A172 (cell line): ENCODE data around the gene SLC9A1. TPM values are rescaled to one million over a fixed set of nuclear protein-coding genes. Genes with fewer than 3 reads are reported as not detected.

Source experiments
- DNase-seq: peaks from one replicate; pipeline ENCODE4 v3.0.0-alpha.2; 2015; ENCODE audit warnings: low spot score
- total RNA-seq: library from RNA; depleted of rRNA; stranded (reverse); fragments of >200 nt; shearing (Covaris generic); gene quantifications from 2 replicates; pipeline ENCODE4 v1.2.3, GENCODE V29; 2014

Gene SLC9A1
- total RNA-seq, 1 experiment from 2014 or later: 5.2 TPM

DNA sequence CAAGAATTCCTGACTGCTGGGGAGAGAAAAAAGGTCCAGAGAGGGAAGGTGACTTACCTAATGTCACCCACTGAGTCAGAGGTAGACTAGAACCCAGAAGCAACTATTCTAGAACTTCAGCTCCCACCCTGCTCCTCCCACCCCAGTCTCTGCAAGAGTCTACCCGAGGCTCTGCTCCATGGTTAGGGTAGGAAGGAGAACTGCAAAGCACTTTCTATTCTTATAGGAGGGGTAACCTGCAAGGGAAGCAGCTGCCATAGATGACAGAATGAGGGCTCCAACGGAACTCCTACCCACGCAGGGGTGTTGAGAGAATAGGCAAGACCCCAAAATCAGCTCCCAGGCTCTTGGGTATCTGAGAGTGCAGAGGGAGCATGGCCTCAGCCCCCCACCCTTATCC, 4.3 kb downstream of the SLC9A1 start:
- DNase-seq: no peak

DNA sequence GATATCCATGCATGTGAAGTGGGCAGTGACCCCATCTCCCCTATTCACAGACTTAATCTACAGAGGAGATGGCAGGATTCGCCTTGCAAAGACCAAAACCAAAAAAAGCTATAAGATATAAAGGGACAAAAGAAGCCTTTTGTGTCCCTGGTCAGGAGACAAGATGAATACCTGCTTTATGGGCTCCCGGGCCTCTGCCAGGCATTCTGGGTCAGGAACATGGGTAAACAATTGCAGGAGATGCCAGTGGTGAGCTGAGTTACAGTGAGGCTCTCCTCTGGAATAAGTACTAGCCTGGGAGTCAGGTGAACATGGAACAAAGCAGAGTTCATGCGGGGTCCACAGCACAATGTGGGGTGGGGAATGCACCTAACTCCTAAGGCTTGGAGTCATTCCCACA, 4.7 kb downstream of the SLC9A1 start:
- no peak for DNase-seq

DNA sequence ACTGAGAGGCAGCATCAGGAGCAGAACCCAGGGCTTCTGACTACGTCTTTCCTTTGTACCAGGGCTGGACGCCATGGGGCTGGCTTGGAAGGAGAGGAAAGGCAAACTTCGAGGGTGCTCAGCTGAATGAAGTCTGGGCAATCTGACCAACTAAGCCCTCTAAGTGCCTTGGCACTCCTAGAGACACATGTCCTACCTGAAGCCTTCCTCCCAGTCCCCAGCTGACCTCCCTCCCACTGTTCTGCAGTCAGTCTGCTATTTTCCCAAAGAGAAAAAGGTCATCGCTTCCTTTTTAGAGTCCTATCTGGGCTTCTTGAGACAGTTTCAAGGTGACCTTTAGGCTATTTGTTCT, 5.2 kb downstream of the SLC9A1 start:
- no peak for DNase-seq

DNA sequence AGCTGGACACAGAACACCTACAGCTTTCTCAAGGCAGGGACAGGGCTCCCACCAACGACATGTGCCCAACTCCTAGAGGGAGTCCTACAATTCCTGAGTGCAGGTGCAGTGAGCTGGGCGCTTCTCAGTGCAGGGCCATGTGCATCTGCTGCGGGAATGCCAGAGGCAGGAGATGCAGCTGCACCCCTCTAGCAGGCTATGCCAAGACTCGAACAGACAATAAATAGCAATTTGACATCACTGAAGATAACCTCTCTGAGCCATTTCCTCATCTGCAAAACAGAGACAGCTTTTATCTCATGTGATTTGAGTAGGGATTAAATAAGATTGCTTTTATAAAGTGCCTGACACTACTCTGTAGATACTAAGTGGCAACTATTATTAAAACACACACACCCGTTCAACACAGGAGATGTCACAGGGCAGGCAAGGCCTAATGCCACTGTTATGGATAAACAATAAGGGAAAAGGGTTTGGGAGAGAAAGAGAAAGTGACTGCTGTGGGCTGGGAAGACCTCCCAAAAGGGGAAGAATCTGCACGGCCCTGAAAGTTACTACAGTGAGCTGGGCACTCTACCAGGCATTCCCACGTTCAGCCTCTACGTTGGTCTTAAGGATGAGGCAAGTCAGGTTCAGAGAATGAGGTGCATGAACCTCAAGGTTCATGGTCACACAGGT, 5.7 kb downstream of the SLC9A1 start:
- DNase-seq: no peak

DNA sequence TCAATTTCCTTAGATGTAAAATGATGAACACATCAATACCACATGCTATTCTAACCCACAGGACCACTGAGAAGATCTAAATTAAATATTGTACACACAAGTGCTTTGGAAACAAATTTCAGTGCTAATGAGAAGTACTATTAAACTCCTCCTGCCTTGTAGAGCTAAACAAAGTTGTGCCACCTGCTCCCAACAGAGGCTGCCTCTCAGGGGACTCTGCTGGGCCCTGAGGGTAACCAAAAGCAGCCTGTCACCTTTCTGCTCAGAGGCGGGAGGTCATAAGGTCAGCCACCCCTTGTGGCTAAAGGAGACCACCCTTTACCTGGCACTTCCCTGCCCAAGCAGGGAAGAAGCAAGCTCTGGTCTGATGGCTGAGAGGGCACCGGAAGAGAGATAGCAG, 6.3 kb downstream of the SLC9A1 start:
- no peak for DNase-seq

DNA sequence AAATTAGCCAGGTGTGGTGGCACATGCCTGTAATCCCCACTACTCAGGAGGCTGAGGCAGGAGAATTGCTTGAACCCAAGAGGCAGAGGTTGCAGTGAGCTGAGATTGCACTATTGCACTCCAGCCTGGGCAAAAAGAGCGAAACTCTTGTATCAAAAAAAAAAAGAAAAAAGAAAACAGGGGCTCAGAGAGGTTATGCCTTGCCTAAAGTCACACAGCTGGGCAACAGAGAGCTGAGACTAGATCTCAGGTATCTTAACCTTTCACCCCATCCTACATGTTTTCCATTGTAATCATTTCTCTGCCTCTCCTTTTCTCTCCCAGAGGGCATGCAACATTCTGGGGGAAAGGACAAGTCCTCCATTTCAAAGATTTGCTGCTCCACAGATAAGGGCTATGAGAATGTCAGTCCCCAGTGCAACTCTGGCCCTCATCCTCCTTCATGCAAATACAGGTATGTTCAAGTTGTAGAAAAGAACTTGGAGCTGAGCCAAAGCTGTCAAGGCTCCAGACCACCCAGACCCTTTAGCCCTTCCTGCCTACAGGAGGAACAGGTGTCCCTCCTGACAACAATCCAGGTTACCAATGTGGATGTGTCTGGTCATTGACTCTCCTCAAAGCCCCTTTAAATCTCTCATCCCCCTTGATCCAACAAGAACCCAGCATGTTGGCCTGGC, 6.9 kb downstream of the SLC9A1 start:
- DNase-seq: no peak

DNA sequence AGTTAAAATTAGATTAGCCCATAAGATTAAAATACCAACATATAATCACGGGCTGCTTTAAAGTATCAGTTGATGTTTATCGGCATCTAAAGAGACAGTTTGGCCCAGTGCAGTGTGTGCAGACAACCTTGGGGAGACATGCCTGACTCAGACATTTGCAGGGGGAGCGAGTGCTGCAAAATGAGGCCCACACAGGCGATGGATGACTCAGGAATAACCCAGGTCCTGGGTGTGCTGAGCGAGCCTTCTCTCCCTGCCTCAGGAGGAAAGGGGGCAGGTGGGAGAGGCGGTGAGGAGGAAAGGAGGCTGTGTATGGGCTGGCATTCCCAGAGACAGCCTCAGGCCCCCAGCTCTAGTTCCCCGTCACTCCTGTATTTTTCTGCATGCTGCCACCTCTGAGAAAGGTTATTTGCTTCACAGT, 9.0 kb downstream of the SLC9A1 start:
- peak; percentile 64 for DNase-seq

DNA sequence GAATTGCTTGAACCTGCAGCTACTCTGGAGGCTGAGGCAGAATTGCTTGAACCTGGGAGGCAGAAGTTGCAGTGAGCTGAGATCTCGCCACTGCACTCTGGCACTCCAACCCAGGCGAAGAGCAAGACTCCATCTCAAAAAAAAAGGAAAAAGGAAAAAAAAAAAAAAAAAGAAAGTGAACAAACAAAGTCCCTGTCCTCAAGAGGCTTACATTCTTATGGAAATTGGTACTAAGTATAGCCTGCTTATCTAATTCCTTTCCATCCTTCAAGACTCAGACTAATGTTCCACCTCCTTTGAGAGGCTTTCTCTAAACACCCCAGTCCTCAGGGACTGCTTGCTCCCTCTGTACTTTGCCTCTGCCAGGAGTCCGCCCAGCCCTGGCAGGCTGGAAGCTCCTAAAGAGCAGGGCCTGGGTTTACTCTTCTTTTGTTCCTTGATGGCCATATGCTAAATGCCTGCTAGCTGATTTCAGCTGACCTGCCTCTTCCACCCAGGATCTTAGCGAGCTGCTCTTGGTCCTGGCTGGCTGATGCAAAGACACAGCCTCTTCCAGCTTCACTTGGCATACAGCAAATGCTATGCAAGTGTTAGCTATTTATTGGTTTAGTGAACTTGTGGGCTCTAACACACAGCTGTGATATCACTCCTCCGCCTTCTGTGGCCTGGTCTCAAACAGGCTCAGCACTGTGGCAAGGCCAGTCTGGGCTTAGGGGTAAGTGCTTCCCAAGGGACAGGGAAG, 9.8 kb downstream of the SLC9A1 start:
- DNase-seq: no peak

DNA sequence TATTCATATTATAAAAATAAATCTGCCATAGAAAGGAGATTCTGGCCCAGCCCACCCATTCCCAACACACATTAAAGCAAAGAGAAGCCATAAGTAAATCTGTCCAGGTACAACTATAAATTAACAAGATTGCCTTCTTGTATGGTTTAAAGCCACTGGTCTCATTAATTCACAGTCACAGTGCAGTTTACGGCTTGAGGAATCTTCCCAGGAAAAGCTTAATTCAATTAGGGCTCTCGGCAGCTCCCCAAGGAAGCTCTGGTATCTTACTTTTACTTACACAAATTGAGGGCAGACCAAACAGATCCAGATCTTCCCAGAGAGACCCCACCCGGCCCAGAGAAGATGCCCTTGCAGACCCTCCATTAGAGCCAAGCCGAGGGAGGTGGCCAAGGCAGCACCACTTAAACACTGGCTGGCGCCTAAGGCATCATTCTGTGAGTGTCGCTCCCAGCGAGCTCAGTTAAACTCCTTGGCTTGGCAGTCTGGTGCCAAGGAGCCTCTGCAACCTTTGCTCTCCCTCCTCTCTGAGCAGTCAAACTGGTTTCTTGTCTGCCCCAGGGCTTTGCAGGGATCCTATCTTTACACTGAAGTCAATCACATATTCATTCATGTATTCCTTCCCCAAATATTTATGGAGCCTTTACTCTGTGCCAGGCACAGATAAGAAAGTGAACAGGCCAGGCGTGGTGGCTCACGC, 10.7 kb downstream of the SLC9A1 start:
- DNase-seq: no peak

DNA sequence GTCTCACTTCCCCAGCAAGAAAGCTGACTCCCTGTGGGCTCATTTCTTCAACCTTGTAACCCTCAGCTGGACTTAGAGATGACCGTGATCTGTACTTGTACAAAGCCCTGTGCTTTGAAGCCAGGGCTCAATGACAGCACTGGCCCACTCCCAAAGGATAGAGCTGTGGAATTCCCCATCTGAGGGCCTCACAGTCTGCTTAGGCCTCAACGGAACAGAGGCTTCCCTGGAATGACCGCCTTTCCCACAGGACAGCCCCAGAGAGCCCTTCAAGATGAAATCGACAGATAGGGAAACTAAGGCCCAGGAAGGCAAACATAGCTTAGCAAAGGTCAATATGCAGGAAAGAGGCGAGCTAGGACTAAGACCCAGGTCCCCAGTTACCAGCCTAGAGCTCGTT, 11.5 kb downstream of the SLC9A1 start:
- no peak for DNase-seq

DNA sequence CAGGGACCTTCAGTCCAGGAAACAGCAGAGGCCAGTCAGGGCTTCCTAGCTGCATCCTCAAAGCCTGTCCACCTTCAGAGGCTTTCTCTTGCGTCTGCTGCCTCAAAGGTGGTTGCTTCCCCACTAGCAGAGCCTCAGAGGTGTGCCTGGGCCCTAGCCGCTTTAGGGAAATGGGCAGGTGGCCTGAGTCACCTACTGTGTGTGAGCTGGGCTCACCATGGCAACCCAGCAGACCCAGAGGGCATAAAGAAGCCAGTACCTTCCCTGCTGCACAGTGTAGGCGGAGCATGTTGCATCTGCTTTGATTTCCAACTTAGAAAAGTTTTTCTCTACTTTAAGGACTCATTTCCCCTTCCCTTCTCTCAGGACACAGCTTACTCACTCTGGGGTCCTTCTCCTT, 12.5 kb downstream of the SLC9A1 start:
- DNase-seq: no peak

DNA sequence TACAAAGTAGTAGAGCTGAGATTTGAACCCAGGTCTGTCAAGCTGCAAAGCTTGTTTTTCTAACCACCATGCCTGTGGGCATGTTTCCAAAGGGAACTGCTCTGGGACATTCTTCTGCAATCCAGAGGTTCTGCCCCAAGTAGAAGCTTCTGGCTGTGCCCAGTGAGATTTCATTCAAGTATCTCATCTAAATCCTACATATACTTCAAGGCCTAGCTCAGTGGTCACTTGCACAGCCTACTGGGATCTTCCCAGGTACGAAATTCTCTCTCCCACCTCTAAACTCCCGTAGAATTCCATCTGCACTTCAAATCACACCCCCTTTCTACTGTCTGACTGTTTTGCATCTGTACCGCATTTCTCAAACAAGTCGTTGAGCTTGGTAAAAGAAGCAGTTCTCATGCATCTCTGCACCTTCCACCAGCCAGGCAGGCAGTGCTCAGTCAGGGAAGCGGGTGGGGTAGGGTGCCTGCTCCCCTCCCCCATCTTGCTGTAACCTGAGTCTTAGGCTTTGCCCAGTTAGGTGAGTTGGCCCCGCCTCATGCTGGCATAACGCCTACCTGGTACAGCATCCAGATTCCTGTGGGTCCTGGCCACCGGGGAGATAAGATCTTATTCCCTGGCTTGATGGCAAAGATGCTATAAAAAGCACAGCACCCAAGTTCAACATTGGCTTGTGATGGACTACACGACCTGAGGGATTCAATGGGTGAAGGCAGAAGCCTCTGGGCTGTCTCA, 13.5 kb downstream of the SLC9A1 start:
- no peak for DNase-seq

DNA sequence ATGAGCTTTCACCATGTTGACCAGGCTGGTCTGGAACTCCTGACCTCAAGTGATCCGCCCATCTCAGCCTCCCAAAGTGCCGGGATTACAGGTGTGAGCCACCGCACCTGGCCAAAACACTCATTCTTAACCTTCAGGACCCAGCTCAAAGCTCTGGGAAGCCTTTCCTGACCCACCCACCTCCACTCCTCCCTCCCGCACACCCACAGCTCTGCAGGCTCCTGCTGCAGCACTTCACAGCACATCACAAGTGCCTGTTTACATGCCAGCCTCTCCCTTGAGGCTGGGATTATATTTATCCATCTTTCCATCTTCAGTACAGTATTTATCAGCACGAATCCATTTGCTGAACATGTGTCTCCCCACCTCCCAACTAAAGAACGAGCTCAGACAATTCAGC, 14.9 kb downstream of the SLC9A1 start:
- DNase-seq: no peak

DNA sequence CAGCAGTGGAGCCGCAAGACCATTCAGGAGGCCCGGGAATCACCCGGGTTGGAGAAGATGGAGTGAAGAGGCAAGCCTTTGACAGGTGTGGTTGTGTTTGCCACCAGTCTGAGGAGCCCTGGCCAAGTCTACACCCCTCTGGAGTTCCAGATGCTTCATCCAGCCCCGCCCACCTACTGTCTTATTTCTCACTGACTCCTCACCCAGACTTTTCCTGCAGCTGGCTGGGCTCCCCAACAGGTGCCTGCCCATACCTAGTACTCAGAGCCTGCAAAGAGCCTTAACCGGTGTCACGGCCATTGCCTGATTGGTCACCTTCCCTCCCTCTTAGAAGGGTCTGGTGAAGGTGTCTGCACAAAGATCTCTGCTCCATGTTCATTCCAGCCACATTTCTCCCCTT, 16.0 kb downstream of the SLC9A1 start:
- DNase-seq: no peak

DNA sequence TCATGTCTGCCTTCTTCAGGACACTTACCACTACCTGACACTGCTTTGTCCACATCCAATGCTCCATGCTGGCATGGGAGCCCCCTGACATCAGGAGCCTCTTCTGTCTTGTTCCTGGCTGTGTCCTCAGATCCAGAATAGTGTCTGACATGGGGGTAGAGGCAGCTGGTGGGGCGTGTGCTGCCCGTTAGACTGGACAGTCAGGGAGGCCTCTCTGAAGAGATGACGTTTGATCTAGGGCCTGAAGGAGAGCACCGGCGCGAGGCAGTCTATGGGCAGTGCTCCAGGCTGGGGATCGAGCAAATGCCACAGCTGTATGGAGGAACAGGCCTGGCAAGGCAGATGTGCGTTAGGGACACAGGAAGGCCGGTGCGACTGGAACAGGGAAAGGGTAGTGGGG, 16.6 kb downstream of the SLC9A1 start:
- DNase-seq: no peak

DNA sequence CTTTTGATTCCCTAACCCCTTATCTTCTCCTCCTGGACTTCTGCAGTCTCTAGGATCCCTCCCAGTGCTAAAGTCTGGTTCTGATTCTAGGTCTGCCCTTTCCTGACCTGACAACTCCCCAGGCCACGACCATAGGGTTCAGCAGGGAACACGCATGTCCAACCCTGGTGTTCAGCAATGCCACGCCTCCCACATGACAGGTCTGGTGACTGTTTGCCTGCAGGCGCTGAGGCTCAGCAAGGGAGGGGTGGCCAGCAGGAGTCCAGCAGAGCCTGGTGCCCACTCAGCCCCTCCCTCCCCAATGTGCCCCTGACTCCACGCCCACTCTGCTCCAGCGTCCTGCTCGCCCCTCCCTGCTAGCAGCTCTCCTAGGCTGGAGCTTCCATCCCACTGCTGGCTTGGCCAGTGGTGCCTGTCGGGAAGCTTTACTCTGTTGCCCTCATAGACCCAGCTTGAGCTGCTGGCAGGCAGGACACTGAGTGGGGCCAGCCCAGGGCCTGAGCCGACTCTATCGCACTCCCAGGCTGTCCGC, 17.3 kb downstream of the SLC9A1 start:
- DNase-seq: no peak

DNA sequence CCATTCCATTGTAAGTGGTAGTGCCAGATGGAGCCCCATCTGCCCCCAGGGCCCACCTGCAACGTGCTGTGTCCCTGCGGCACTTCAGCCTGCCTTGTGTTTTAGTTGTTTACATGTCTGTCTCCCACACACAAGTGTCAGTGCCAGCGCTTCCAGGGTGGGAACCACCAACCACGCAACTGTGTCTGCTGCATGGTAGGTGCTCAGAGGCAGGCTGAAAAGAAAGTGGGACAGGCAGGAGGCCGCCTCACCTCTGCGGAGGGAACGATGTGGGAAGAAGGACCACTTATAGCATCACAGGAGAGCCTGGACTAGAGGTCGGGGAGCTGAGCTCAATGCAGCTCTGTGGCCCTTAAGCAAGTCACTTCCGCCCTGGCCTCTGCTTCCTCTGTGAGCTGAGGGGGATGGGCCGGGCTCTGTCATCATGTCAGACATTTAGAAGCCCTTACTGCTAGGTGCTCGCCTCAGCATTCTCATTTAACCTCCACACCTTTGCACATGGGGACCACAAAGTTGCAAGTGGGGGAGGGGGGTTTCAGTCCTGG, 17.9 kb downstream of the SLC9A1 start:
- DNase-seq: no peak

DNA sequence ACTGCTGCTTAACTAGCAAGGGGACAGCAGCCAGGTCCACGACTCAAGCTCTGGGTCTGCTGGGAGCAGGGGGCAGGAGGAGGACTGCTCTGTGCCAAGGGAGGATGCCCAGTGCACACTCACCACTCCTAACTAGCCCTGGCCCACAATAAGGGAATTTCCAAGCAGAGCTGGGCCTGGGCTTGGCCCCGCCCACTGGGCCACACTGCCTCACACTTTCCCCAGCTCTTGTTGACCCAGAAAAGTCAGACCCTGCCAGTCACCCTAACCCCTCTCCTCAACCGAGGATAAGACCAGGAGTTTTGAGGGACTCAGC, 18.7 kb downstream of the SLC9A1 start:
- DNase-seq: no peak

DNA sequence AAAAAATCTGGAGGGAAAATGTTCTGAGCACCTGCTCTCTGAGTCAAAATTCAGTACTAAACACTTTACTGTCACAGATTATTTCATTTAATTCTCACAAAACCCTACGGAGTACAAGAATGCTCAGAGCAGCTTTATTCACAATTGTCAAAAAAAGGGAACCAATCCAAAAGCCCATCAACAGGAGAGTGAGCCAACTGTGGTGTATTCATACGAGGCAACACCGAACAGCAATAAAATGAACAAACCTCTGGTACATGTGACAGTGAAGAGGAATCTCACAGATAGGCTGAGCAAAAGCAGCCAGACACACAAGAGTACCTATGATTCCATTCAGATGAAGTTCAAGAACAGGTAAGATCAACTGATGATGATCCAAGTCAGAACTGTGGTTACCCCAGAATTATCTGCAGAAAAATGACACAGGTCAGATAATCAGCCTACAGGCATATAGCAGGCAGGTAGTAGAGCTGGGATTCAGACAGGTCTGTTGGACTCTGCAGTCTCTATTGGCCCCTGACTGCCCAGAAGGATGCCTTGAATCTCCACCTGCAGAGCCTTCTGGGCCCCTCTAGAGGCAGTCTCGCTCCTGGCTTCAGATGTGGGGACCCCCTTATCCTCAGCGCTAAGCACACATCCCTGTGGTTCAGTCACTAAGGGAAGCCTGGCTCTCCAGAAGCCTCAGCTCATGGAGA, 19.2 kb downstream of the SLC9A1 start:
- no peak for DNase-seq

DNA sequence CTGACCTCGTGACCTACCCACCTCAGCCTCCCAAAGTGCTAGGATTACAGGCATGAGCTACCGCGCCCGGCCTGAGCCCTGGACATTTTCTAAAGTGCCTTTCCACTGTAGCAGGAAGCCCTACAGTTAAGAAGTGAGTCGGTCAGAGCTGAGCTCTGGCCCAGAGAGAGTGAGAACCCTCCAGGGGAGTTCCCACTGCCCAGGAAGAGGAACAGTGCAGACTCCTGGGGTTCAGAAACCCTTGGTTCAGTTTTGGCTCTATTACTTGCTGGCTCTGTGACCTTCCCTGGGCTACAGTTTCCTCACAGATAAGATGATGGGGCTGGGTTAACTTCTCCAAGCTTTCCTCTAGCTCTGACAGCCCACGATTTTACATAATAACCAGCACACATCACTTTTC, 20.9 kb downstream of the SLC9A1 start:
- DNase-seq: no peak

DNA sequence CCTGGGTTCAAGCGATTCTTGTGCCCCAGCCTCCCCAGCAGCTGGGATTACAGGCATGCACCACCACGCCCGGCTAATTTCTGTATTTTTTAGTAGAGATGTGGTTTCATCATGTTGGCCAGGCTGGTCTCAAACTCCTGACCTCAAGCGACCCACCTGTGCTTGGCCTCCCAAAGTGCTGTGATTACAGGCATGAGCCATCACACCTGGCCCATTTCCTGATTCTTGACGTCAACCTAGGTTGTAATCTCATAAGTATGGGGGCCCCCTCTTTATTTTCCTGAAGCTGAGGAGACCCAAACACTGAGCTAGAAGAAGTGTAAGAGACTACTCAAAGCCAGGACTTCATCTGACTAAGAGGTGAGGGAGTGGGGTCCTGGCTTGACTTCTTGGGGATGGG, 21.8 kb downstream of the SLC9A1 start:
- no peak for DNase-seq
